Measurements from ENCODE around the gene TTC1. TPM values are rescaled to one million over a fixed set of nuclear protein-coding genes. Genes with fewer than 3 reads are reported as not detected.

TTC1 gene
- total RNA-seq, 6 experiments from 2014 or later = 19.8 to 28.6 (median 24.8) TPM

DNA sequence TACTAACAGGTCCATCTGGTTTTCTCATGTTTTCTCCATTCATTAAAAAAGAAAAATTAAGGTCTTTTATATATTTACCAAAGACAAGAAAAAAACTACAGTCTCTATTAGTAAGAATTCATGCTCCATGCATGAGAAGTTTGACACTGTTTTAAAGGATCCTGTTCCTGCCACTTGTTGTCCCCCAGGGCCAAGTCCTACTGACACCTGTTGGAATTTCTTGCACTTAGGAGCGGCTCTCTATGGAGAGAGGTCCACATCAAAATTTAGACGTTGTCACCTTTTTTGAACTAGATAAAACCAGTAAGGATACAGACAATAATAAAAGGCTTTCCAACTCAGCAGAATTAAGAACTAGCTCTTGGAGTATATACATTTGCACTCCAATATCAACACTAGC lies 68.1 kb downstream of the TTC1 start:
- TF ChIP-seq POLR2A (IDR thresholded peaks at IDR 0.05) = no peak
- TF ChIP-seq, protein P1, sequence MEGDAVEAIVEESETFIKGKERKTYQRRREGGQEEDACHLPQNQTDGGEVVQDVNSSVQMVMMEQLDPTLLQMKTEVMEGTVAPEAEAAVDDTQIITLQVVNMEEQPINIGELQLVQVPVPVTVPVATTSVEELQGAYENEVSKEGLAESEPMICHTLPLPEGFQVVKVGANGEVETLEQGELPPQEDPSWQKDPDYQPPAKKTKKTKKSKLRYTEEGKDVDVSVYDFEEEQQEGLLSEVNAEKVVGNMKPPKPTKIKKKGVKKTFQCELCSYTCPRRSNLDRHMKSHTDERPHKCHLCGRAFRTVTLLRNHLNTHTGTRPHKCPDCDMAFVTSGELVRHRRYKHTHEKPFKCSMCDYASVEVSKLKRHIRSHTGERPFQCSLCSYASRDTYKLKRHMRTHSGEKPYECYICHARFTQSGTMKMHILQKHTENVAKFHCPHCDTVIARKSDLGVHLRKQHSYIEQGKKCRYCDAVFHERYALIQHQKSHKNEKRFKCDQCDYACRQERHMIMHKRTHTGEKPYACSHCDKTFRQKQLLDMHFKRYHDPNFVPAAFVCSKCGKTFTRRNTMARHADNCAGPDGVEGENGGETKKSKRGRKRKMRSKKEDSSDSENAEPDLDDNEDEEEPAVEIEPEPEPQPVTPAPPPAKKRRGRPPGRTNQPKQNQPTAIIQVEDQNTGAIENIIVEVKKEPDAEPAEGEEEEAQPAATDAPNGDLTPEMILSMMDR (IDR thresholded peaks at IDR 0.05) = no peak
- 91% methylated on average over 2 of the region's 2 CpGs for WGBS (ENCODE audit: insufficient coverage, low coverage, low lambda C conversion rate, missing lambda C conversion rate)
- ATAC-seq (no peak), DNase-seq (no peak)
- H3K36me3 ChIP-seq = no peaks in the 10 kb centered on the region
- H3K9me3 ChIP-seq = no peaks in the 10 kb centered on the region
- no peak overlapping the region for H3K27ac ChIP-seq
- intact Hi-C loops (cut with DNase I) = no loop called here
- H3K4me1 ChIP-seq = no peaks in the 10 kb centered on the region
- no peak overlapping the region for H3K4me3 ChIP-seq
- no peaks in the 10 kb centered on the region for H3K27me3 ChIP-seq

DNA sequence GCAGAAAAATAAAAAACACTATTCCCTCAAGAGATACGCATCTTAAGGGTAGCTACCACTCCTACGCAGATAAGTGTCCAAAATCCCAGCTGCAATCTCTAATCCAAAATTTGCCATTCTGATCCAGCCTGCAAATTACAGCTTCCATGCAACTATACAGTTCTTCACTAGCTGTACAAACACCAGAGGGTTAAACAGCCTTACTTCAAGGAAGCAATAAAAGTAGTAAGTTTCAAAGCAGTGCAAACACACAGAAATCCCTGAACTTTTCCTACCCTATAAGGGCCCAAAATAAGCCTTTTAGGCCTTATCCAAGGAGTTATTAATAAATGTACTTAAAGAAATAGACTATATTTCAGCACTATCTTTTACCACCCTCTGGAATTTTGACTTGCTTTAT lies 70.8 kb downstream of the TTC1 start:
- no peak for DNase-seq
- ATAC-seq = no peak
- Histone ChIP-seq H3K9me3 (no peaks in the 10 kb centered on the region), H3K27me3 (no peaks in the 10 kb centered on the region), H3K4me1 (no peaks in the 10 kb centered on the region), H3K36me3 (no peaks in the 10 kb centered on the region), H3K27ac (no peak overlapping the region), H3K4me3 (no peak overlapping the region)
- TF ChIP-seq, protein P1 (IDR thresholded peaks at IDR 0.05) = no peak
- TF ChIP-seq POLR2A (IDR thresholded peaks at IDR 0.05) = no peak
- 97% methylated on average over 2 of the region's 2 CpGs for WGBS (ENCODE audit: insufficient coverage, low coverage, low lambda C conversion rate, missing lambda C conversion rate)
- intact Hi-C loops (cut with DNase I) = no loop called here

DNA sequence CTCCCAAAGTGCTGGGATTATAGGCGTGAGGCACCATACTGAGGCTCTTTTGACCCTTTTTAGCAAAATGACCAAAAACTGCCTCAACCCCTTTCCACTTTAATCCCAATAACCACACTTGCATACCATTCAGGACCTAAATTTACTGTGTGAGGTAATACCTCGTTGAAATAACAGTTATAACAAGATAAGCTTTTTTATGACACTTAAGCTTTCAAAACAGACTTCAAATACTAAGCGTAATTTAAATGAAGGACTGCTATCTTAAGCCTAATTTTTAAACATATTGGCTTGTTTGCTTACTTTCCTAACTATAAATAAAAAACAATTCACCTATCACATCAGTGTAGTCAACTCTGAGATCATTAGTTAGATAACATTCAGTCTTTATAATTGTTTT lies 72.6 kb downstream of the TTC1 start:
- intact Hi-C loops (cut with DNase I) = no loop called here
- Histone ChIP-seq H3K4me1 (no peaks in the 10 kb centered on the region), H3K36me3 (no peaks in the 10 kb centered on the region), H3K4me3 (no peak overlapping the region), H3K9me3 (no peaks in the 10 kb centered on the region), H3K27me3 (no peaks in the 10 kb centered on the region), H3K27ac (no peak overlapping the region)
- TF ChIP-seq, protein P1 (IDR thresholded peaks at IDR 0.05) = no peak
- TF ChIP-seq POLR2A (IDR thresholded peaks at IDR 0.05) = no peak
- DNase-seq (no peak), ATAC-seq (no peak)
- 88% methylated on average over 3 of the region's 3 CpGs for WGBS (ENCODE audit: insufficient coverage, low coverage, low lambda C conversion rate, missing lambda C conversion rate)

DNA sequence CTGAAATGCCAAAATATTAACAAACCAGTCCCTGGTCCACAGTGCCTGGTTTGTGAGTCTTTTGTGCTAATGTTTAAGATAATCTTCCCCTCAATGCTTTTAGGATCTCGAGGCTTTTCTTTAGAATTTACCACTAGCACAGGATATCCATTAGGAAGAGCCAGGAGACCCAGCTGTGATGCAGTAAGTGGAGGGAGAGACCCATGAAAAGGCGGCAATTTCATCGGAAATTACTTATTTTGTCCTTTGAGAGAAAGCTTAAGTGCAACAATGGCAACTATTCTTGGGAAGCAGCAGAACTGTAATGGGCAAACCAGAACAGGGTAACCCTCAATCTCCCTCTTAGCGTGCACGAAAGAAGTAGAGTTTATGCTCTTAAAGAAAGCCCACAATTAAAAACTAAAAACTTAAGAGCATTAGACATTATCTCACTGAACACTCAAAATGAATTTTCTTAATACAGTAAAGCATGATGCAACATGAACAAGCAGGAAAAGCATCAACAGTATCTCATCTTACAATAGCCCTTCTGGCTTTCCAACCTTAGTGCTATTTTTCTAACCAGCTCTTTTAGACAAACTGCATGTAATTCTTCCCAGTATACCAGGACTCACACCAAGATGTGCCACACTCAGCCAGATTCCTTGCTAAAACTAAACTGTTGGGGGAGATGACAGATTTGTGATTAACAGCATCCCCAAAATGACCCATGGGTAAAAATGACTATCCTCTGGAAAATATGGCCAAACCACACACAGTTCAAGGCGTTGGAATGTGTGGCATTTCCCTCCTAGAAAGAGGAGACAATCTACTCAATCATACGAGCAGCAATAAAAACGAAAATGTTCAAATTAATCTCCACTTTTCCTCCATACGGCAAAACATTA lies 73.9 kb downstream of the TTC1 start:
- no peaks in the 10 kb centered on the region for H3K9me3 ChIP-seq
- H3K36me3 ChIP-seq = no peaks in the 10 kb centered on the region
- no peak for ATAC-seq
- 67% methylated on average over 9 of the region's 9 CpGs for WGBS (ENCODE audit: insufficient coverage, low coverage, low lambda C conversion rate, missing lambda C conversion rate)
- no peak for TF ChIP-seq POLR2A (IDR thresholded peaks at IDR 0.05)
- TF ChIP-seq, protein P1 (IDR thresholded peaks at IDR 0.05) = no peak
- no peaks in the 10 kb centered on the region for H3K4me1 ChIP-seq
- H3K4me3 ChIP-seq = no peak overlapping the region
- DNase-seq = no peak
- intact Hi-C loops (cut with DNase I) = no loop called here
- no peaks in the 10 kb centered on the region for H3K27me3 ChIP-seq
- no peak overlapping the region for H3K27ac ChIP-seq

Measured in right lobe of liver (tissue), 6 donors.